ENCODE data around the gene PRRG2.
"Not testable (repeated sequence)": the region's sequence is repeated elsewhere in the genome, so short reads cannot be mapped to it uniquely, and the experiment has no call there.

Gene PRRG2

GRCh38 chr19:49616945-49617344 is 35.8 kb downstream of the PRRG2 start:
- TF ChIP-seq POLR2A (IDR thresholded peaks at IDR 0.05; ENCODE audit: low read depth, low read length) = no peak
- no peak for TF ChIP-seq TAF1 (IDR thresholded peaks at IDR 0.05; ENCODE audit: borderline replicate concordance, low read depth, low read length)
- no peak for TF ChIP-seq POLR2AphosphoS5 (IDR thresholded peaks at IDR 0.05; ENCODE audit: low read depth, low read length)
- FAIRE-seq (no peak), DNase-seq (ENCODE audit: insufficient read length) (no peak)

DNA sequence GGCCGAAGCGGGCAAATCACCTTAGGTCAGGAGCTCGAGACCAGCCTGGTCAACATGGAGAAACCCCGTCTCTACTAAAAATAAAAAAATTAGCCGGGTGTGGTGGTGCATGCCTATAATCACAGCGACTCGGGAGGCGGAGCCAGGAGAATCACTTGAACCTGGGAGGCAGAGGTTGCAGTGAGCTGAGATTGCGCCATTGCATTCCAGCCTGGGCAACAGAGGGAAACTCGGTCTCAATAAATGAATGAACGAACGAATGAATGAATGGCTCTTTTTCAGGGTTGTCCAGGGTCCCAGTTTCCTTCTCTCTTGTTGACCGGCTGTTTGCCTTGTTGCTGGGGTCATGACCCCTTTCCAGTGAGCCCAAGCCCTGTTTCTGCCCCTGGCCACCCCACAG is 36.7 kb downstream of the PRRG2 start:
- FAIRE-seq; DNase-seq (ENCODE audit: insufficient read length): not testable (repeated sequence)

GRCh38 chr19:49624967-49625910 is 44.1 kb downstream of the PRRG2 start:
- DNase-seq (ENCODE audit: insufficient read length) = no peak
- no peak for FAIRE-seq

DNA sequence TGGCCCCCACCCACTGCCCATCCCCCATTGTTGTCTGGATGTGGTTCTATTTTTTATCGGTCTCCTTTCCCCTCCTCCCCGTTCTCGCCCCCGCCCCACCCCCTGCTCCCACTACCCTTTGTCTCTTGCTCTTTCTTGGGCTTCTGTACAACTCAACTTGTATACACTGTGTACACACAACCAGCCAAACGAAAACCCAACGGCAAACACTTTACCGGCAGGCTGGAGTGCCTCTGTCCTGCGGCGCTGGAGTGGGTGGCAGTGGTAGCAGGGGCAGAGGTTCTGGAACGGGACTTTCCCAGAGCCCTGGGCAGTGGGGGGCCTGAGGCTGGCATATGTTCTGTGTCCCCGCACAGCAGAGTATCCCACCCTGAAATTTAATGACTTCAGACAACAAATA is 45.1 kb downstream of the PRRG2 start:
- FAIRE-seq (no peak), DNase-seq (ENCODE audit: insufficient read length) (no peak)
- TF ChIP-seq POLR2A (IDR thresholded peaks at IDR 0.05; ENCODE audit: low read depth, low read length) = no peak
- no peak for TF ChIP-seq TAF1 (IDR thresholded peaks at IDR 0.05; ENCODE audit: borderline replicate concordance, low read depth, low read length)
- no peak for TF ChIP-seq POLR2AphosphoS5 (IDR thresholded peaks at IDR 0.05; ENCODE audit: low read depth, low read length)

More at GRCh38 chr19:49624967-49625910, 44.1 kb downstream of the PRRG2 start:
- TF ChIP-seq POLR2AphosphoS5 (IDR thresholded peaks at IDR 0.05; ENCODE audit: low read depth, low read length) (no peak), TAF1 (IDR thresholded peaks at IDR 0.05; ENCODE audit: borderline replicate concordance, low read depth, low read length) (no peak), POLR2A (IDR thresholded peaks at IDR 0.05; ENCODE audit: low read depth, low read length) (no peak)

- DNase-seq (ENCODE audit: insufficient read length) = no peak
- FAIRE-seq = no peak
- TF ChIP-seq POLR2A (IDR thresholded peaks at IDR 0.05; ENCODE audit: low read depth, low read length) (no peak), POLR2AphosphoS5 (IDR thresholded peaks at IDR 0.05; ENCODE audit: low read depth, low read length) (no peak), TAF1 (IDR thresholded peaks at IDR 0.05; ENCODE audit: borderline replicate concordance, low read depth, low read length) (no peak)
Measured at GRCh38 chr19:49629659-49630058, 48.5 kb downstream of the PRRG2 start.

- DNase-seq (ENCODE audit: insufficient read length) (no peak), FAIRE-seq (no peak)
- TF ChIP-seq POLR2AphosphoS5 (IDR thresholded peaks at IDR 0.05; ENCODE audit: low read depth, low read length) (no peak), POLR2A (IDR thresholded peaks at IDR 0.05; ENCODE audit: low read depth, low read length) (no peak), TAF1 (IDR thresholded peaks at IDR 0.05; ENCODE audit: borderline replicate concordance, low read depth, low read length) (no peak)
Measured at GRCh38 chr19:49631014-49631588, 50.0 kb downstream of the PRRG2 start.

DNA sequence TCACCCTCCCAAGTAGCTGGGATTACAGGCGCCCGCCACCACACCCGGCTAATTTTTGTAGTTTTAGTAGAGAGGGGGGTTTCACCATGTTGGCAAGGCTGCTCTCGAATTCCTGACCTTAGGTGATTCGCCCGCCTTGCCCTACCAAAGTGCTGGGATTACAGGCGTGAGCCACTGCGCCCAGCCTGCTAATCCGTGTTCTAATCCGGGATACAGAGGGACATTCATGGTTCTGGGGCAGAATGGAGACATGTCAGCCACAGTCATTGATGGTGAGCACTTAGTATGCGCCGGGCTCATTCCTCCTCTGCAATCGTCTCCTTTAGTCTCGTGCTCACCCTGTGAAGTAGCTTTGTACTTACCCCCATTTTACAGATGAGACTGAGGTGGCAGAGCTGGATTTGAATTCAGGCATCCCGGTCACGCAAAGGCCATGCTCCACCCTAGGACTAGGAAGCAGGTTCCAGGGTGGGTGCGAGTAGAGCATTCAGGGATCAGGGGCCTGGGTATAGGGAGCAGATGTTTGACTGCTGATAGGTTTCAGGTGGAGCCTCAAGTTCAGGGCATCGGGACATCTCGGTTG is 50.6 kb downstream of the PRRG2 start:
- FAIRE-seq = no peak
- TF ChIP-seq POLR2AphosphoS5 (IDR thresholded peaks at IDR 0.05; ENCODE audit: low read depth, low read length) (no peak), TAF1 (IDR thresholded peaks at IDR 0.05; ENCODE audit: borderline replicate concordance, low read depth, low read length) (no peak), POLR2A (IDR thresholded peaks at IDR 0.05; ENCODE audit: low read depth, low read length) (no peak)
- no peak for DNase-seq (ENCODE audit: insufficient read length)

DNA sequence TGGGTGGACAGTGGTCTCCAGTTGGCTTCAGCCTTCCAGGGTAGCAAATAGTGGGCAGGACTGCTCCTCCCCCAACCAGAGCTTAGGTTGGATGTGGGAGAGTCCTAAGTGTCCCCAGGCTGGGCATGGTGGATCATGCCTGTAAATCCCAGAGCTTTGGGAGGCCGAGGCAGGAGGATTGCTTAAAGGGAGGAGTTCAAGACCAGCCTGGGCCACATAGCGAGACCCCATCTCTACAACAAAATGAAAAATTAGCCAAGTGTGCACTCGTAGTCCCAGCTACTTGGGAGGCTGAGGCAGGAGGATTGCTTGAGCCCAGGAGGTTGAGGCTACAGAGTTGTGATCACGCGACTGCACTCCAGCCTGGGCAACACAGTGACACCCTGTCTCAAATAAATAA is 51.5 kb downstream of the PRRG2 start:
- no peak for FAIRE-seq
- DNase-seq (ENCODE audit: insufficient read length) = no peak
- TF ChIP-seq POLR2AphosphoS5 (IDR thresholded peaks at IDR 0.05; ENCODE audit: low read depth, low read length) (no peak), TAF1 (IDR thresholded peaks at IDR 0.05; ENCODE audit: borderline replicate concordance, low read depth, low read length) (no peak), POLR2A (IDR thresholded peaks at IDR 0.05; ENCODE audit: low read depth, low read length) (no peak)

GRCh38 chr19:49633273-49633672 is 52.2 kb downstream of the PRRG2 start:
- not testable (repeated sequence) for FAIRE-seq; DNase-seq (ENCODE audit: insufficient read length)

GRCh38 chr19:49635530-49636232 is 54.6 kb downstream of the PRRG2 start:
- DNase-seq (ENCODE audit: insufficient read length) (no peak), FAIRE-seq (no peak)
- TF ChIP-seq POLR2A (IDR thresholded peaks at IDR 0.05; ENCODE audit: low read depth, low read length) (no peak), POLR2AphosphoS5 (IDR thresholded peaks at IDR 0.05; ENCODE audit: low read depth, low read length) (no peak), TAF1 (IDR thresholded peaks at IDR 0.05; ENCODE audit: borderline replicate concordance, low read depth, low read length) (no peak)

DNA sequence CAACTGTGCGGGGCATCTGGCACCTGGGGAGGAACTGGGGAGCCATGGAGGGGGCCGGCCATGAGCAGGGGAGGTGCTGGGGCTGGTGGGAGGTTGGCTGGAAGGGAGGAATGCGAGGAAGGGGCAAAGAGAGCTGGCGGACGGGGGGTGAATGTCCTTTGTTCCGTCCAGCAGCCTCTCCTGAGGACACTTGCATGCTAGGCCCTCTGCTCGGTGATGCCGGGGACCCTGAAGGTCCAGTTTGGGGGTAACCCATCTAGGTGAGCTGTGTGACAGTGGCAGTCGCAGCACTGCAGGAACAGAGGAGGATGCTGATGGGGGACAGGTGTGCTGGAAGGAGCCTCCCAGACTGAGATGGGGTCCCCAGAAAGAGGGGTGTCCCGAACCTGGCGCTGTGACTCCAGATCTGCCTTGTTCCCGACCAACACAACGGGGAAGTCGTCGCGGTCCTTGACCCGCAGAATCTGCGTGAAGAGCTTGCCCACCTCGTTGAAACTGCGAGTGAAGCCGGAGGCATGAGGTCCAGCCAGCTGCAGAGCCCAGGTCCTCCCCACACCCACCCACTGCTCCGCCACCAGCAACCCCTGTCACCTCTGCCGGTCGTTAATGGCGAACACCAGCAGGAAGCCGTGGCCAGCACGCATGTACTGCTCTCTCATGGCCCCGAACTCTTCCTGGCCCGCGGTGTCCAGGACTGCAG is 55.3 kb downstream of the PRRG2 start:
- no peak for FAIRE-seq
- no peak for DNase-seq (ENCODE audit: insufficient read length)
- TF ChIP-seq POLR2A (IDR thresholded peaks at IDR 0.05; ENCODE audit: low read depth, low read length) (no peak), POLR2AphosphoS5 (IDR thresholded peaks at IDR 0.05; ENCODE audit: low read depth, low read length) (no peak), TAF1 (IDR thresholded peaks at IDR 0.05; ENCODE audit: borderline replicate concordance, low read depth, low read length) (no peak)

Data from GM12892 (cell line).